Peyer's patch (tissue), 4 donors: ENCODE results near the gene KRTAP5-10.
"Not testable (repeated sequence)": the region's sequence is repeated elsewhere in the genome, so short reads cannot be mapped to it uniquely, and the experiment has no call there.

ENCODE experiments used
- POLR2A ChIP-seq, 2 donors: fragments of 450-650 bp; IDR thresholded peaks; one replicate each; pipeline ENCODE4 v1.5.1; 2017; ENCODE audit warnings: antibody characterized with exemption in 2 of 2, mild to moderate bottlenecking in 2 of 2, moderate library complexity in 2 of 2
- TF ChIP-seq, protein P1 (sequence below), 6 experiments: fragments of 450-650 bp in 4 of 6; fragments of 200-600 bp in 2 of 6; sonication (generic) in 1 of 6; IDR thresholded peaks; one replicate each; pipeline ENCODE4 v1.5.1; 2017 to 2019; ENCODE audit warnings: antibody characterized with exemption in 6 of 6, mild to moderate bottlenecking in 3 of 6, moderate library complexity in 1 of 6

DNA sequence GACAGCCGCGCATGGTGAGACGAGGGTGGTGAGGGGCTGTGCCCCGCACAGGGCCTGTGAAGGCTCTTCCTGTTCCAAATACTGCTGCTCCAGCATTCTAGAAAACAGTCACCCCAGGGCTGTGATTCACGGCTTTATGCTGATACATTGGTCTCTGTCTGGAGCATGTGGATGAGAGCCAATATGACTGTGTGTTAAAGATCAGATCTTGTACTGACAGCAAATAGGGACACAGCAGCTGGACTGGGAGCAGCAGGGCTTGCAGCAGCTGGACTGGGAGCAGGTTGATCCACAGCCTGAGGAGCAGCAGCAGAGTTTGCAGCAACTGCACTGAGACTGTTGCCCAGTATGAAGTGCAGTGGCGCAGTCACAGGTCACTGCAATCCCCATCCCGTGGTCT lies 14.2 kb downstream of the KRTAP5-10 start:
- not testable (repeated sequence) for TF ChIP-seq POLR2A (IDR thresholded peaks at IDR 0.05)
- TF ChIP-seq, protein P1, sequence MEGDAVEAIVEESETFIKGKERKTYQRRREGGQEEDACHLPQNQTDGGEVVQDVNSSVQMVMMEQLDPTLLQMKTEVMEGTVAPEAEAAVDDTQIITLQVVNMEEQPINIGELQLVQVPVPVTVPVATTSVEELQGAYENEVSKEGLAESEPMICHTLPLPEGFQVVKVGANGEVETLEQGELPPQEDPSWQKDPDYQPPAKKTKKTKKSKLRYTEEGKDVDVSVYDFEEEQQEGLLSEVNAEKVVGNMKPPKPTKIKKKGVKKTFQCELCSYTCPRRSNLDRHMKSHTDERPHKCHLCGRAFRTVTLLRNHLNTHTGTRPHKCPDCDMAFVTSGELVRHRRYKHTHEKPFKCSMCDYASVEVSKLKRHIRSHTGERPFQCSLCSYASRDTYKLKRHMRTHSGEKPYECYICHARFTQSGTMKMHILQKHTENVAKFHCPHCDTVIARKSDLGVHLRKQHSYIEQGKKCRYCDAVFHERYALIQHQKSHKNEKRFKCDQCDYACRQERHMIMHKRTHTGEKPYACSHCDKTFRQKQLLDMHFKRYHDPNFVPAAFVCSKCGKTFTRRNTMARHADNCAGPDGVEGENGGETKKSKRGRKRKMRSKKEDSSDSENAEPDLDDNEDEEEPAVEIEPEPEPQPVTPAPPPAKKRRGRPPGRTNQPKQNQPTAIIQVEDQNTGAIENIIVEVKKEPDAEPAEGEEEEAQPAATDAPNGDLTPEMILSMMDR (IDR thresholded peaks at IDR 0.05), result not testable (repeated sequence)
